ENCODE measurements around the gene EEA1. TPM values are rescaled to one million over a fixed set of nuclear protein-coding genes. Genes with fewer than 3 reads are reported as not detected.

EEA1 gene
- total and polyA plus RNA-seq, 2 of the 8 experiments (the other 6 are each of a cell fraction or from before 2014, with no cell fraction given) = 1.0 to 18.8 TPM

DNA sequence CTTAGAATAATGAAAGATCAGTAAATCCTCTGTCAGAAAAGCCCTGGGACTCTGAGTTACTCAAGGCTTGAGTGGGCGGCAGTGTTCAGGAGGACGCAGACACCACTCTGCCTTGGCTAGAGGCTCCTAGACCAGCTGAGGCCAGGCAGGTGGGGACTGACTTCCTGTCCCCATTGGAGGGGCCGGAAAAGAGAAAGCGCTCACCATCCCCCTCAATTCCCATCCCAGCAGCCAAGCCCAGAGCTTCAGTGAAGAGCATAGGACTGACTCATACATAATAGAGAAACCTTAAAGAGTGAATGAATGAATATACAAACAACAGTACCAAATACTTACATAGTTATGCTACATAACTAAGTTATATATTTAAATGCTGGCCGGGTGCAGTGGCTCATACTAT is 164.3 kb downstream of the EEA1 start:
- CTCF ChIA-PET (ENCODE audit: partially characterized antibody) = interaction anchor here (1.0 kb wide), 1 partner anchor 21 kb away, joined by 3 read pairs; no protein-coding TSS in a partner anchor
- DNase-seq (ENCODE audit: low read depth in 1 of 2, low spot score in 2 of 2) (no peak), FAIRE-seq (no peak)

More for the DNA sequence above, 164.3 kb downstream of the EEA1 start:
- 96% methylated on average over 5 of the region's 5 CpGs; no CpG with 5 or more reads in 1 of the 2 experiments for WGBS, 2 experiments (ENCODE audit: extremely low coverage in 1 of 2, insufficient coverage in 1 of 2, insufficient read length in 1 of 2, insufficient replicate concordance in 2 of 2, low coverage in 1 of 2, low lambda C conversion rate in 2 of 2, missing lambda C conversion rate in 1 of 2)
- no peak overlapping the region for H2BK5ac ChIP-seq (ENCODE audit: low read depth, low read length)
- no peaks in the 10 kb centered on the region for H3K79me1 ChIP-seq (ENCODE audit: low read depth, low read length)
- H2BK120ac ChIP-seq (replicated peaks; ENCODE audit: low read depth, low read length) = no peak overlapping the region
- no peak overlapping the region for H3K4ac ChIP-seq (replicated peaks; ENCODE audit: insufficient read length, low read depth, low read length)
- POLR2A ChIA-PET (ENCODE audit: partially characterized antibody) = no interaction called here
- no peak overlapping the region for H3K4me2 ChIP-seq (ENCODE audit: insufficient read depth in 1 of 2, low read depth in 2 of 2, low read length in 2 of 2)
- no peak overlapping the region for H3K4me3 ChIP-seq (ENCODE audit: extremely low read depth in 1 of 4, insufficient read depth in 2 of 4, low read depth in 3 of 4, low read length in 4 of 4)
- no peaks in the 10 kb centered on the region for H4K20me1 ChIP-seq (replicated peaks in 1 of 2; ENCODE audit: control insufficient read depth in 1 of 2, insufficient read depth in 2 of 2, low read length in 2 of 2)
- no peaks in the 10 kb centered on the region for H3K27me3 ChIP-seq (replicated peaks in 1 of 4; ENCODE audit: control insufficient read depth in 3 of 4, extremely low read depth in 1 of 4, insufficient read depth in 3 of 4, low read length in 3 of 4)
- no peak overlapping the region for H4K91ac ChIP-seq (replicated peaks; ENCODE audit: insufficient read length, low read length)
- H3K18ac ChIP-seq (ENCODE audit: extremely low read depth, low read length) = no peak overlapping the region
- no peak overlapping the region for H3K27ac ChIP-seq (ENCODE audit: low read depth, low read length)
- H3K23ac ChIP-seq (ENCODE audit: insufficient read length) = no peak overlapping the region
- H3K23me2 ChIP-seq (ENCODE audit: low read depth, low read length) = no peaks in the 10 kb centered on the region
- TF ChIP-seq TCF12 (IDR thresholded peaks at IDR 0.05; ENCODE audit: low read depth, low read length) (no peak), CHD1 (IDR thresholded peaks at IDR 0.05; ENCODE audit: low read depth, low read length) (no peak), ASH2L (IDR thresholded peaks at IDR 0.05; ENCODE audit: low read length) (no peak), BRCA1 (IDR thresholded peaks at IDR 0.05; ENCODE audit: low read depth, low read length) (no peak), CTBP2 (IDR thresholded peaks at IDR 0.05; ENCODE audit: borderline replicate concordance, insufficient read depth, insufficient read length, low read length) (no peak), BACH1 (IDR thresholded peaks at IDR 0.05; ENCODE audit: low read length) (no peak), CEBPB (IDR thresholded peaks at IDR 0.05; ENCODE audit: low read depth, low read length) (no peak), JUND (IDR thresholded peaks at IDR 0.05; ENCODE audit: low read length) (no peak)
- TF ChIP-seq, protein P1, sequence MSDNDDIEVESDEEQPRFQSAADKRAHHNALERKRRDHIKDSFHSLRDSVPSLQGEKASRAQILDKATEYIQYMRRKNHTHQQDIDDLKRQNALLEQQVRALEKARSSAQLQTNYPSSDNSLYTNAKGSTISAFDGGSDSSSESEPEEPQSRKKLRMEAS (IDR thresholded peaks at IDR 0.05) = no peak
- H3K14ac ChIP-seq (ENCODE audit: insufficient read length) = no peak overlapping the region
- H3K56ac ChIP-seq (replicated peaks; ENCODE audit: insufficient read length, low read depth, low read length) = no peak overlapping the region
- H3K9me3 ChIP-seq (ENCODE audit: insufficient read depth in 2 of 2, low read depth in 1 of 2, low read length in 1 of 2) = no peaks in the 10 kb centered on the region
- no peaks in the 10 kb centered on the region for H3K79me2 ChIP-seq (ENCODE audit: control insufficient read depth in 1 of 2, insufficient read depth in 2 of 2, low read length in 2 of 2)
- no peak overlapping the region for H4K8ac ChIP-seq (ENCODE audit: extremely low read depth, insufficient read depth, low read length)
- peaks cover 0 to 4% (median 2%) of the 10 kb centered on the region in 4 experiments; a peak in 3 of 7 replicates for H3K4me1 ChIP-seq (replicated peaks in 1 of 4; ENCODE audit: control insufficient read depth in 3 of 4, insufficient read depth in 4 of 4, low read length in 3 of 4)
- H2AFZ ChIP-seq (ENCODE audit: low read length) = no peak overlapping the region
- no peak overlapping the region for H4K5ac ChIP-seq (ENCODE audit: insufficient read length, low read depth, low read length)
- H2BK15ac ChIP-seq (ENCODE audit: low read length) = no peak overlapping the region
- no peak overlapping the region for H2AK5ac ChIP-seq (ENCODE audit: low read depth, low read length)
- H2BK12ac ChIP-seq (ENCODE audit: low read depth, low read length) = no peak overlapping the region
- H3K9ac ChIP-seq (replicated peaks in 1 of 4; ENCODE audit: extremely low read depth in 1 of 4, low read depth in 3 of 4, low read length in 3 of 4) = no peak overlapping the region
- no peak overlapping the region for H2BK20ac ChIP-seq (ENCODE audit: low read length)
- H3K36me3 ChIP-seq (ENCODE audit: control insufficient read depth in 2 of 4, insufficient read depth in 4 of 4, low read length in 3 of 4) = no peaks in the 10 kb centered on the region

Data from H1 (cell line).